GM15510 (cell line): ENCODE data around the gene TTC7B.

Source experiments
- POLR2A ChIP-seq: IDR thresholded peaks from 3 replicates; pipeline ENCODE4 v1.6.1; 2011; ENCODE audit warnings: borderline replicate concordance; ENCODE audit not compliant: insufficient read length; ENCODE audit errors: extremely low read depth

TTC7B gene

GRCh38 chr14:90632451-90632850 lies 183.8 kb downstream of the TTC7B start:
- no peak for TF ChIP-seq POLR2A

DNA sequence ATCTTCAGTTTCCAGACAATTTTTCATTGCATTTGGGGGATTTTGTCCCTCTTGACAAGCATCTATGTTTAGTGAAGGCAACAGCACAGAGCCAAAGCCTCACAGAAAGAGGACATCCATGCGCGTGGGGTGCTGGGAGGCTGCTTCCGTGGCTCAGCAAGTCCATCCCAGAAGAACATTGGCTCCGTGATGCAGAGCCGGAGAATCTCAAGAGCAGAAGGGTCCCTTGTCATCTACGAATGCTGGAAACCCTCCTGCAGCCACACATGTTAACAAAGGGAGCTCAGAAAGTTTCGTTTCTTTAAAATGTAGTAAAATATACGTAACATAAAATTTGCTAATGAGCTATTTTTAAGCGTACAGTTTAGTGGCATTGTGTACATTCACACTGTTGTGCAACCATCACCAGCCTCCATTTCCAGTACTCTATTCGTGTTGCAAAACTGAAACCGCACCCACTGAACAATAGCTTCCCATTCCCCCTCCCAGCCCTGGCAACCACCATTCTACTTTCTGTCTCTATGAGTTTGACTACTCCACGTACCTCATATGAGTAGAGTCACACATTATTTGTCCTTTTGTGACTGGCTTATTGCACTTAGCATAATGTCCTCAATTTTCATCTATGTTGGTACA lies 185.9 kb downstream of the TTC7B start:
- TF ChIP-seq POLR2A = no peak

DNA sequence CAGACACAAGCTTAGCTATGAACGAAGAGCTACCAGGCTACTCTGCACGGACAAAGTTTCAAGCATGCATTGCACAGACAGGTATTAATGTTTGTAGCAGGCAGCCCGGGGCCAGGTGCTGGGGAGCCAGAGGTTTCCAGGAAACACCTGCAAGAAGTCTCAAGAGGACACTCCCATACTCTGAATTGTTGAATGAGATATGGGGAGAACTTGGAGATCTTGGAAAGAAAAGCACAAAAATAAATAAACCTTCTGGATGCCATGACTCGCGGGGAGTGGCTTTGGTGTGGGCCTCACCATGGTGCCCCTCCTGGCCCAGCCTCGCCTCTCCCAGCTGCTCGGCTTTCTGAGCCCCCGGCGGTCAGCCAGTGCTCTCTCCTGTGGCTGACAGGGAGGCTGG lies 186.8 kb downstream of the TTC7B start:
- TF ChIP-seq POLR2A = no peak

GRCh38 chr14:90628825-90629224 lies 187.4 kb downstream of the TTC7B start:
- TF ChIP-seq POLR2A = no peak

DNA sequence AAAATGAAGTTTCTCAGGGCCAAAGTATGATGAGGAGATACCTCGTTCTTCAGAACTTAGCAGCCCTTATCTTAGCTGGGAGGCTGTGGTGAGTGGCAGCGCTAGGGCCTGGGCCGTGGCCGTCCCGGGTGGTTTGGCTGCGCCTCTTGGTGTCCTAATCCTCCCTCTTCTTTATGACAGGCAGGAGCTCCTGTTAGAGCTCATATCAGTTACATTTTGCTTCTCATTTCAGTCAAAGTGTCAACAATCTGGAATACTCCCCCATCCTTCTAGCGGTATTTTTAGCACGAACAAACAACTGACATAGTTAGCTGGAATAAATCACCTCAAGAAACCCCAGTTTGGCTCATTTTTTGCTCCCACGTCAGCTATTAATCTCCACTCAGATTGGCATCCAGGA lies 188.8 kb downstream of the TTC7B start:
- TF ChIP-seq POLR2A = no peak

DNA sequence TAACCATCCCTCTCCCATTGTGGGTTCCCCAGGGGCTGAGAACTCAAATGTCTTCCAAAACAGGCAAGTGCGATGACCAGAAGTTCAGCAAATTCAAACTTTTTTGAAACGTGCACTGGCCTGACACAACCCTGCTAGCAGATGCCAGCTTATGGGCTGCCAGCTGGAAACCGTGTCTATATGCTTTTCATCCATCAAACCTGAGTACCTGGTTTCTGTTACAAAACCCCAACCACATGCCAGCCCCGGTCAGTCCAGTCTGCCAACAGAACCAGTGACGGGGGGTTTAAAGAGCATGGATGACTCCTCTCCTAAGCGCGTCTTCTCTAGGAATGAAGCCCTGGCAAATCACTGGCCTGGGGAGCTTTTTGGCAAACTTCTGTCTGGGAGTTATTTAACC lies 189.7 kb downstream of the TTC7B start:
- no peak for TF ChIP-seq POLR2A

DNA sequence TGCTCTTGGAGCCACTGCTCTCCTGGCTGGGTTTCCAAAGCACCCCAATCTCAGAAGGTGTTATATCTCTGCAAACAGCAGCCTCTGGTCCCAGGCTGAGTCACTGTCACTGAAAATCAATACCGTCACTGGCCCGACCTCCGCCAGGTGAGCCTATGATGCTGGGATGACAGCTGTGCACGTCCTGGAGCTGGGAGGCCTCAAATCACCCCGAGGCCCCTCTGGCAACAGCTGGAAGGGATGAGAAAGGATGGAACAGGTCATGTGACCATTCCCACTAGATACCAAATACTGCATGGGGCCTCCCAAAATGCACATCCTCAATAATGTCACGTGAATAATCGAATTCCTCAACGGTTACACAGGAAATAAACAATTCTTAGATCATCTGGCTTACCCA lies 190.8 kb downstream of the TTC7B start:
- no peak for TF ChIP-seq POLR2A

DNA sequence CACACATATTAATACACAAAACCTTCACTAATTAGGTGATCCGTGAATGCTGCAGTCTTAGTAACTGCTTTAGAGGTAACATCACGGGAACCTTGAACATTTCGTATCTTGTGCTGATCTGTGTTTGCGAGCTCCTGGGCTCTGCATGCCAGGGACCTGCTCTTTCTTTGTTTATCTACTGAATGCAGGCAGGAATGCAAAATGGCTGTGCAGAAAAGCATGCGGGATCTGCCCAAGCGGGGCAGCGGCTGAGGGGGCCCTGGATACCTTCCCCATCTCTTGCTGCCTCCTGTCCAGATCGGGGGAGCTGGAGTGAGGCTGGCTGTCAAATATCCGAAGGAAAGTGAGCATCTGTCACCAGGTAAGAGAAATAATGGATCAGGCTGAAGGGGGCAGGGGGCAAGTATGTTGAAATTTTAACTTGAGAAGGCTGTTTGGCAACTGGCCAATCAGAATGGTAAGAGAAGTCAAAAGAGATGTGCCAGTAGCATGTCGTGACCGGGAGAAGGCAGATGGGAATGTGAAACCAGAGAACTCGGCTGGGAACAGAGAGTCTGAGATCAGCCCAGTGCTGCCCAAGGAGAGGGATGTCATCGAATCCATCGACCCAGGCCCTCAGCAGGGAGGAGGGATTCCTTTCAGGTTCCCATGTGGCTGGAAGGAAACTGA lies 191.4 kb downstream of the TTC7B start:
- TF ChIP-seq POLR2A = no peak

GRCh38 chr14:90624227-90624626 lies 192.0 kb downstream of the TTC7B start:
- no peak for TF ChIP-seq POLR2A

DNA sequence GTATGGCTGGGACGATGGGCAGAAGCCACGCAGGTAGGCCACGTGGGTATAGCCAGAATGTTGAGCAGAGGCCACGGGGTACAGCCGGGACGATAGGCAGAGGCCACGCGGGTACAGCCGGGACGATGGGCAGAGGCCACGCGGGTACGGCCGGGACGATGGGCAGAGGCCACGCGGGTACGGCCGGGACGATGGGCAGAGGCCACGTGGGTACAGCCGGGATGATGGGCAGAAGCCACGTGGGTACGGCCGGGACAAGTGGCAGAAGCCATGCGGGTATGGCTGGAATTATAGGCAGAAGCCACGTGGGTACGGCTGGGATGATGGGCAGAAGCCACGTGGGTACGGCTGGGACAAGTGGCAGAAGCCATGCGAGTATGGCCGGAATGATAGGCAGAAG lies 195.0 kb downstream of the TTC7B start:
- no peak for TF ChIP-seq POLR2A

DNA sequence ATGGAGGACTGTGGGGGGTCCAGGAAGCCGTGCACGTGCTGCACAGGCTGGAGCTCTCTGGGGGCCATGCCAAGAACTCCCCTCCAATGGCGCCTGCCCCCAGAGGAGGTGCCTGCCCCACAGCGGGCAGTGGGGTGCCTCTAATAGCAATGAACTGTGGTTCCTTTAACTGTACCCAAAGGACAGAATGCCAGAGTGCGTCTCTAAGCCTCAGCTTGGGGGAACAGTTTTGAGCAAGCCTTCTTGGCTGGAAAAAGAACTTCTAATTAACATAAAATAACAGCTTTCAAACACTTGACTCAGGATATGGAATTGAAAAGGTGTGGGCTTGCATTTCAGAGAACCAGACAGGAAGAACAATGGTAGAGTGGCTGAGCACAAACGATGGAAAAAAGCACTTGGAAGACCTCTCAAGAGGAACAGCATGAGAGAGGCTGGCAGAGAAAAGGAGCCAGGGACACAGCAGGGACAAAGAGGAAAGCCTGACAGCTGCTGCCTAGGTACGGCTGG lies 195.6 kb downstream of the TTC7B start:
- no peak for TF ChIP-seq POLR2A

- TF ChIP-seq POLR2A = no peak
These were observed 196.3 kb downstream of the TTC7B start for GRCh38 chr14:90619911-90620310.

- no peak for TF ChIP-seq POLR2A
These were observed 198.3 kb downstream of the TTC7B start for GRCh38 chr14:90617961-90618360.

DNA sequence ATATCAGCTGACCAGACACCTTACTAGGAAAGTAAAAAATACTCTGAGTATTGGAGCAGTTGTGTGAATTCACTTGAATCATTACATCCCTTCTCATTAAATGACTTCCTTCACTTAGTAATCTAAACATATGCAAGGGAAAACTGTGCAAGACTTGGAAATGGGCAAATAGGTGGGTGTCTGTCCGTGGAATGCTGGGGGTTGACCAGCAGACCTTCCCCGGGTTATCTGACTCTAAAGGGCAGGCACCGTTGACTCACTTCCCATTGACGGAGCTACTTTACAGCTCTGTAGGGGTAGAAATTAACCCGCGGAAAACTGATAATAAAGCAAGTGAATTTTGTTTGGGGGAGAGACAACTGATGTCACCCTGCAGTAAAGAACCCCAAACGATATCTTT lies 199.3 kb downstream of the TTC7B start:
- TF ChIP-seq POLR2A = no peak

GRCh38 chr14:90616313-90616712 lies 199.9 kb downstream of the TTC7B start:
- no peak for TF ChIP-seq POLR2A

GRCh38 chr14:90615517-90616060 lies 200.6 kb downstream of the TTC7B start:
- TF ChIP-seq POLR2A = no peak
